22Rv1 (cell line): Measurements from ENCODE around the gene C1QTNF3.

Experiments
- H3K27ac ChIP-seq: fragments of 450-650 bp; 2 replicates; pipeline ENCODE4 v1.5.1; 2017
- CTCF ChIP-seq: fragments of 450-650 bp; IDR thresholded peaks from 2 replicates; pipeline ENCODE4 v1.5.1; 2017; ENCODE audit warnings: mild to moderate bottlenecking
- ZFX ChIP-seq: fragments of 450-650 bp; IDR thresholded peaks from 2 replicates; pipeline ENCODE4 v1.6.1; 2017; ENCODE audit warnings: antibody characterized with exemption, borderline replicate concordance

C1QTNF3 gene

GRCh38 chr5:34026089-34026761 lies 16.8 kb downstream of the C1QTNF3 start:
- TF ChIP-seq CTCF (no peak), ZFX (no peak)
- H3K27ac ChIP-seq: no peak overlapping the region

GRCh38 chr5:34022121-34022705 lies 20.8 kb downstream of the C1QTNF3 start:
- no peak for TF ChIP-seq ZFX
- TF ChIP-seq CTCF: no peak
- no peak overlapping the region for H3K27ac ChIP-seq

- no peak for TF ChIP-seq CTCF
- TF ChIP-seq ZFX: no peak
- no peak overlapping the region for H3K27ac ChIP-seq
Observed at GRCh38 chr5:34021334-34021733, 21.7 kb downstream of the C1QTNF3 start.

GRCh38 chr5:34020726-34021125 lies 22.3 kb downstream of the C1QTNF3 start:
- no peak for TF ChIP-seq CTCF
- no peak overlapping the region for H3K27ac ChIP-seq

GRCh38 chr5:34017254-34017653 lies 25.8 kb downstream of the C1QTNF3 start:
- TF ChIP-seq CTCF: no peak
- no peak for TF ChIP-seq ZFX
- H3K27ac ChIP-seq: no peak overlapping the region

GRCh38 chr5:34016750-34017149 lies 26.3 kb downstream of the C1QTNF3 start:
- TF ChIP-seq ZFX (no peak), CTCF (no peak)
- no peak overlapping the region for H3K27ac ChIP-seq

- H3K27ac ChIP-seq: no peak overlapping the region
- TF ChIP-seq ZFX: no peak
- no peak for TF ChIP-seq CTCF
Observed at GRCh38 chr5:34016222-34016621, 26.8 kb downstream of the C1QTNF3 start.
